IMR-90 (cell line): ENCODE data around the gene DNM1. TPM values are rescaled to one million over a fixed set of nuclear protein-coding genes. Genes with fewer than 3 reads are reported as not detected.

Experiments used
- ATAC-seq: fragments of 200-7000 bp; cut with Tn5 transposase; 2 replicates; pipeline ENCODE4 v1.9.1; 2020; ENCODE audit warnings: low read depth, mild to moderate bottlenecking, moderate library complexity
- BruUV-seq: library from RNA; stranded (reverse); fragments of 400-500 nt; replicated peaks from 2 replicates; lab custom pipeline; 2021; lab: Mats Ljungman, UMichigan
- CTCF ChIA-PET: fragments of 300-600 bp; formaldehyde crosslinking; extraction: SDS; loops from one replicate; lab custom pipeline; 2021; ENCODE audit warnings: antibody characterized with exemption; lab: Yijun Ruan, JAX
- POLR2A ChIA-PET: fragments of 300-600 bp; sonication (Branson Sonifier 250); formaldehyde crosslinking; loops from one replicate; lab custom pipeline; 2022; ENCODE audit warnings: antibody characterized with exemption; ENCODE audit not compliant: unreplicated experiment; lab: Charles Lee
- DNase-seq: peaks from one replicate; pipeline ENCODE4 v3.0.0; 2013
- H2AFZ ChIP-seq: replicated peaks from 2 replicates; pipeline ENCODE3; 2013; ENCODE audit warnings: low read length, mild to moderate bottlenecking; ENCODE audit not compliant: poor library complexity
- H2AK5ac ChIP-seq: 2 replicates; pipeline ENCODE4 v1.6.1; 2013; ENCODE audit warnings: low read depth, low read length, inconsistent platforms
- H2AK9ac ChIP-seq: replicated peaks from 2 replicates; pipeline ENCODE3; 2013; ENCODE audit warnings: mild to moderate bottlenecking, low read depth, low read length, moderate library complexity; ENCODE audit not compliant: poor library complexity
- H2BK120ac ChIP-seq: 2 replicates; pipeline ENCODE4 v1.6.1; 2013; ENCODE audit warnings: low read depth, low read length, inconsistent platforms
- H2BK15ac ChIP-seq: 3 replicates; pipeline ENCODE4 v1.6.1; 2013; ENCODE audit warnings: low read depth, low read length, inconsistent platforms
- H2BK20ac ChIP-seq: 2 replicates; pipeline ENCODE4 v1.6.1; 2013; ENCODE audit warnings: low read depth, mild to moderate bottlenecking, inconsistent platforms, low read length, moderate library complexity
- H2BK5ac ChIP-seq: 2 replicates; pipeline ENCODE4 v1.6.1; 2013; ENCODE audit warnings: mild to moderate bottlenecking, low read depth, low read length, inconsistent platforms; ENCODE audit not compliant: poor library complexity, severe bottlenecking
- H3K14ac ChIP-seq: replicated peaks from 2 replicates; pipeline ENCODE4 v1.6.1; 2013; ENCODE audit warnings: low read depth, low read length, inconsistent platforms
- H3K18ac ChIP-seq: 2 replicates; pipeline ENCODE4 v1.6.1; 2013; ENCODE audit warnings: low read depth, low read length, control low read depth
- H3K23ac ChIP-seq: 2 replicates; pipeline ENCODE4 v1.6.1; 2013; ENCODE audit warnings: low read depth, low read length, inconsistent platforms
- H3K27ac ChIP-seq: 2 replicates; pipeline ENCODE4 v1.5.1; 2013; ENCODE audit warnings: mild to moderate bottlenecking, control low read depth, low read length; ENCODE audit not compliant: insufficient read depth
- H3K27me3 ChIP-seq: 2 replicates; pipeline ENCODE4 v1.6.1; 2013; ENCODE audit warnings: low read length; ENCODE audit not compliant: control insufficient read depth, insufficient read depth
- H3K36me3 ChIP-seq: 2 replicates; pipeline ENCODE4 v1.6.1; 2013; ENCODE audit warnings: low read length, mixed read lengths; ENCODE audit not compliant: control insufficient read depth, insufficient read depth
- H3K4ac ChIP-seq: 2 replicates; pipeline ENCODE4 v1.6.1; 2013; ENCODE audit warnings: low read depth, low read length, inconsistent platforms
- H3K4me1 ChIP-seq: 2 replicates; pipeline ENCODE4 v1.6.1; 2013; ENCODE audit warnings: low read length, mixed read lengths; ENCODE audit not compliant: control insufficient read depth, insufficient read depth
- H3K4me2 ChIP-seq: 2 replicates; pipeline ENCODE4 v1.6.1; 2013; ENCODE audit warnings: low read depth, mild to moderate bottlenecking, control low read depth, low read length, moderate library complexity
- H3K4me3 ChIP-seq: 2 replicates; pipeline ENCODE4 v1.5.1; 2013; ENCODE audit warnings: low read depth, mild to moderate bottlenecking, control low read depth, low read length, moderate library complexity; ENCODE audit not compliant: insufficient read depth
- H3K56ac ChIP-seq: 2 replicates; pipeline ENCODE4 v1.6.1; 2013; ENCODE audit warnings: low read length, inconsistent platforms; ENCODE audit not compliant: insufficient read depth; ENCODE audit errors: extremely low read depth
- H3K79me1 ChIP-seq, 2 experiments: 2 replicates each; pipeline ENCODE4 v1.6.1; 2013; ENCODE audit warnings: low read length in 2 of 2, inconsistent platforms in 1 of 2, low read depth in 1 of 2
- H3K9ac ChIP-seq: 2 replicates; pipeline ENCODE4 v1.6.1; 2013; ENCODE audit warnings: low read depth, low read length, control low read depth
- H3K9me1 ChIP-seq: 2 replicates; pipeline ENCODE4 v1.6.1; 2013; ENCODE audit warnings: low read length, inconsistent platforms; ENCODE audit not compliant: insufficient read depth
- H3K9me3 ChIP-seq: 2 replicates; pipeline ENCODE4 v1.6.1; 2013; ENCODE audit warnings: low read length; ENCODE audit not compliant: control insufficient read depth, insufficient read depth
- H4K20me1 ChIP-seq: 2 replicates; pipeline ENCODE4 v1.6.1; 2013; ENCODE audit warnings: low read length, inconsistent platforms; ENCODE audit not compliant: insufficient read depth
- H4K5ac ChIP-seq: 2 replicates; pipeline ENCODE4 v1.6.1; 2013; ENCODE audit warnings: mild to moderate bottlenecking, low read depth, low read length, control low read depth
- H4K8ac ChIP-seq, 2 experiments: 2 replicates each; pipeline ENCODE4 v1.6.1; 2013; ENCODE audit warnings: low read depth in 2 of 2, low read length in 2 of 2, control low read depth in 1 of 2, inconsistent platforms in 1 of 2
- H4K91ac ChIP-seq: 2 replicates; pipeline ENCODE4 v1.6.1; 2013; ENCODE audit warnings: low read depth, low read length, inconsistent platforms; ENCODE audit not compliant: insufficient read depth
- BHLHE40 ChIP-seq: fragments of 150-350 bp; IDR thresholded peaks from 2 replicates; pipeline ENCODE4 v1.6.1; 2016; ENCODE audit warnings: mild to moderate bottlenecking, low read depth, low read length
- CEBPB ChIP-seq: IDR thresholded peaks from 2 replicates; pipeline ENCODE4 v1.6.1; 2012; ENCODE audit warnings: low read depth, low read length, improper control_type of control experiment
- CHD1 ChIP-seq: IDR thresholded peaks from 2 replicates; pipeline ENCODE4 v1.6.1; 2012; ENCODE audit warnings: low read depth, low read length, improper control_type of control experiment
- CTCF ChIP-seq: conservative IDR thresholded peaks from 2 replicates; pipeline ENCODE4 v1.5.1; 2012; ENCODE audit warnings: mild to moderate bottlenecking, low read depth, low read length, improper control_type of control experiment
- ELK1 ChIP-seq: fragments of 150-350 bp; IDR thresholded peaks from 2 replicates; pipeline ENCODE4 v1.6.1; 2016; ENCODE audit warnings: low read depth, mild to moderate bottlenecking, low read length, moderate library complexity, borderline replicate concordance
- MAFK ChIP-seq: IDR thresholded peaks from 2 replicates; pipeline ENCODE4 v1.6.1; 2012; ENCODE audit warnings: low read depth, low read length, improper control_type of control experiment
- MAZ ChIP-seq: IDR thresholded peaks from 2 replicates; pipeline ENCODE4 v1.6.1; 2012; ENCODE audit warnings: low read depth, mild to moderate bottlenecking, low read length, improper control_type of control experiment, moderate library complexity, borderline replicate concordance
- MXI1 ChIP-seq: IDR thresholded peaks from 2 replicates; pipeline ENCODE4 v1.6.1; 2012; ENCODE audit warnings: low read depth, mild to moderate bottlenecking, low read length, moderate library complexity, borderline replicate concordance
- NFE2L2 ChIP-seq: fragments of 150-350 bp; IDR thresholded peaks from 2 replicates; pipeline ENCODE4 v1.6.1; 2016; ENCODE audit warnings: low read depth, mild to moderate bottlenecking, low read length
- POLR2A ChIP-seq: IDR thresholded peaks from 2 replicates; pipeline ENCODE4 v1.6.1; 2012; ENCODE audit warnings: mild to moderate bottlenecking, low read depth, low read length
- RAD21 ChIP-seq: IDR thresholded peaks from 2 replicates; pipeline ENCODE4 v1.6.1; 2012; ENCODE audit warnings: low read length, improper control_type of control experiment
- RCOR1 ChIP-seq: IDR thresholded peaks from 2 replicates; pipeline ENCODE4 v1.6.1; 2012; ENCODE audit warnings: mild to moderate bottlenecking, low read length, improper control_type of control experiment; ENCODE audit not compliant: insufficient replicate concordance
- SMC3 ChIP-seq: fragments of 150-350 bp; IDR thresholded peaks from 2 replicates; pipeline ENCODE4 v1.6.1; 2016; ENCODE audit warnings: low read depth, mild to moderate bottlenecking, antibody characterized with exemption, low read length, moderate library complexity
- USF2 ChIP-seq: fragments of 150-350 bp; IDR thresholded peaks from 2 replicates; pipeline ENCODE4 v1.6.1; 2017; ENCODE audit warnings: mild to moderate bottlenecking, antibody characterized with exemption, low read length, low read depth
- WGBS, 2 experiments: methylation state at CpG; one replicate each; pipeline versions ENCODE4 v1.1.5 to v1.1.7; 2013; ENCODE audit warnings: missing lambda C conversion rate in 2 of 2; ENCODE audit not compliant: insufficient read length in 1 of 2; ENCODE audit errors: extremely low coverage in 2 of 2; 5-methylcytosine and 5-hydroxymethylcytosine counted together
- dilution Hi-C: fragments of 300-500 bp; cut with HindIII; formaldehyde crosslinking; loops from one replicate; pipeline ENCODE4 v1.14.3; 2018; ENCODE audit warnings: low sequenced_read_pairs; ENCODE audit not compliant: unreplicated experiment
- in situ Hi-C: fragments of 300-500 bp; cut with MboI; formaldehyde crosslinking; loops from 3 replicates; pipeline ENCODE4 v1.14.3; 2019; ENCODE audit warnings: low sequenced_read_pairs, inconsistent platforms, mixed read lengths
- intact Hi-C: fragments of 100-400 bp; cut with micrococcal nuclease; formaldehyde crosslinking; loops from 2 replicates; pipeline ENCODE4 v1.10.0; 2022
- polyA plus RNA-seq, 3 experiments: library from polyadenylated mRNA; depleted of rRNA; stranded (reverse); fragments of >200 nt; gene quantifications; 2 replicates each; pipeline ENCODE4 v1.2.3, GENCODE V29; 2012; ENCODE audit warnings: low replicate concordance in 1 of 3
- total RNA-seq: library from RNA; depleted of rRNA; stranded (reverse); fragments of >200 nt; gene quantifications from 2 replicates; pipeline ENCODE4 v1.2.3, GENCODE V29; 2012

DNM1 gene
- total and polyA plus RNA-seq, 2 of the 4 experiments (the other 2 are of a cell fraction): 13.6 to 17.7 TPM

GRCh38 chr9:128254855-128255759 lies 51.9 kb downstream of the DNM1 start:
- 56% methylated on average over 7 of the region's 18 CpGs; no CpG with 5 or more reads in 1 of the 2 experiments for WGBS, 2 experiments
- H2BK15ac ChIP-seq: no peak overlapping the region
- ChIA-PET POLR2A (no interaction called here), CTCF (interaction anchor here (0.6 to 1.0 kb wide), 3 partner anchors 10 to 80 kb away, joined by 3 read pairs; no protein-coding TSS in a partner anchor)
- no peak overlapping the region for H4K8ac ChIP-seq
- H4K20me1 ChIP-seq: peaks cover 18% of the 10 kb centered on the region
- no peak overlapping the region for H3K9ac ChIP-seq
- H3K79me1 ChIP-seq: 0 out of 4 replicates have a peak, but pooled peaks cover 0 to 1% of the 10 kb centered on the region in 2 experiments
- no peaks in the 10 kb centered on the region for H3K9me1 ChIP-seq
- H3K36me3 ChIP-seq: peaks cover 45% of the 10 kb centered on the region
- no peak overlapping the region for H4K5ac ChIP-seq
- no peak overlapping the region for H3K27ac ChIP-seq
- no peak overlapping the region for H3K23ac ChIP-seq
- in situ Hi-C loops (no loop called here), dilution Hi-C loops (no loop called here), intact Hi-C loops (no loop called here)
- H3K9me3 ChIP-seq: no peaks in the 10 kb centered on the region
- no peak overlapping the region for H2BK20ac ChIP-seq
- no peak overlapping the region for H3K4me3 ChIP-seq
- no peak overlapping the region for H2AK5ac ChIP-seq
- no peak overlapping the region for H2BK120ac ChIP-seq
- H3K14ac ChIP-seq: no peak overlapping the region
- H3K4me2 ChIP-seq: no peak overlapping the region
- no peaks in the 10 kb centered on the region for H3K27me3 ChIP-seq
- no peak overlapping the region for H2BK5ac ChIP-seq
- H3K56ac ChIP-seq: no peak overlapping the region
- DNase-seq: peak; percentile 32
- H3K4ac ChIP-seq: no peak overlapping the region
- no peaks in the 10 kb centered on the region for H3K4me1 ChIP-seq
- no peak overlapping the region for H3K18ac ChIP-seq
- peak overlapping the region; percentile 8 for H2AFZ ChIP-seq
- peak overlapping the region; percentile 50 for H2AK9ac ChIP-seq
- peak; percentile 79 for ATAC-seq
- no TSS peak for BruUV-seq
- no peak overlapping the region for H4K91ac ChIP-seq
- TF ChIP-seq NFE2L2 (no peak), SMC3 (peak; percentile 53), BHLHE40 (no peak), MAFK (no peak), RCOR1 (no peak), MXI1 (no peak), RAD21 (peak; percentile 52), POLR2A (no peak), USF2 (no peak), CTCF (peak; percentile 78), ELK1 (no peak), CHD1 (no peak), CEBPB (no peak), MAZ (peak; percentile 42; the same call in 1 of the 2 replicates)
